Heart left ventricle (tissue), 13 donors: ENCODE results near the gene CNOT4.

ENCODE experiments used
- CTCF ChIP-seq, 12 donors: fragments of 200-600 bp; sonication (generic) in 4 of 12; IDR thresholded peaks; one replicate each; pipeline versions ENCODE4 v1.5.0 to v1.8.0; 2018 to 2022; ENCODE audit warnings: antibody characterized with exemption in 12 of 12, mild to moderate bottlenecking in 5 of 12
- POLR2A ChIP-seq, 2 donors: fragments of 450-650 bp; IDR thresholded peaks; one replicate each; pipeline ENCODE4 v1.6.1; 2017; ENCODE audit warnings: antibody characterized with exemption in 2 of 2, mild to moderate bottlenecking in 2 of 2, moderate library complexity in 2 of 2
- donor health status: ischemic (EF 13 %, LVEDD 7.1; RV severe dilation, severe dysfunction).
- donor health status: DM: no; HTN: yes; CAD: no.
- donor health status: DM: no; HTN: no; CAD: no.
- donor health status: ischemic (EF 25% LVEDD 6.9; RV normal size, moderate dysfunction).
- donor health status: ischemic (EF 25% LVEDD 5.7; RV mildly dilated, moderate dysfunction).
- donor health status: ischemic (EF 35%, LVEDD 5.7; RV mildly dilated, moderate dysfunction).
- donor health status: nonischemic (EF 11% LVEDD 7.7; RV severe dilation, severe dysfunction).
- donor health status: DM: yes; HTN: yes; CAD: no.
- donor health status: PGD.
- donor health status: ischemic (EF 29% LVEDD 5.4; RV normal size, mild dysfunction).
- donor health status: nonischemic (EF 23%, LVEDD 6.1; RV moderate dilation, normal function).

- TF ChIP-seq CTCF (IDR thresholded peaks at IDR 0.05) (no peak), POLR2A (IDR thresholded peaks at IDR 0.05) (no peak)
Measured at GRCh38 chr7:135320268-135320667, 189.6 kb downstream of the CNOT4 start.
